Activated CD4-positive, alpha-beta T cell treated with anti-CD3 and anti-CD28 coated beads, Interleukin-2, amount 50 U/mL, for 4 hours (primary cell): ENCODE results near the gene SYNRG.

Experiments used
- DNase-seq, 2 experiments: peaks; one replicate each; pipeline ENCODE4 v3.0.0-alpha.2; 2020

Gene SYNRG

GRCh38 chr17:37475731-37476420, 133.3 kb downstream of the SYNRG start:
- DNase-seq, result no peak

- DNase-seq, result no peak
These were observed 139.0 kb downstream of the SYNRG start for GRCh38 chr17:37470181-37470580.

- no peak for DNase-seq
These were observed 142.7 kb downstream of the SYNRG start for GRCh38 chr17:37466471-37466870.

- DNase-seq, result no peak
These were observed 144.1 kb downstream of the SYNRG start for GRCh38 chr17:37465069-37465616.
